ENCODE measurements around the gene PLBD2. TPM values are rescaled to one million over a fixed set of nuclear protein-coding genes. Genes with fewer than 3 reads are reported as not detected.
A peak's percentile ranks its signal among the peaks of the same experiment; 100 is the strongest.

Gene PLBD2
- total and polyA plus RNA-seq, 9 of the 15 experiments (the other 6 are each of a cell fraction or from before 2014, with no cell fraction given): 2.4 to 37.4 (median 6.0) TPM

GRCh38 chr12:113359939-113360748 lies 1.8 kb downstream of the PLBD2 start:
- Histone ChIP-seq H3K4me1 (replicated peaks in 1 of 2; ENCODE audit: control insufficient read depth in 2 of 2, insufficient read depth in 2 of 2, low read length in 2 of 2) (peaks cover 21 to 35% of the 10 kb centered on the region in 2 experiments), H3K4me3 (peak overlapping the region; percentile 96), H4K20me1 (replicated peaks; ENCODE audit: control insufficient read depth, insufficient read depth, low read length) (peaks cover 11% of the 10 kb centered on the region), H3K9me1 (ENCODE audit: control insufficient read depth, insufficient read depth, low read length) (no peaks in the 10 kb centered on the region), H3K4me2 (ENCODE audit: insufficient read depth, low read length) (peak overlapping the region; percentile 91), H3K79me2 (ENCODE audit: control insufficient read depth, insufficient read depth, low read length) (peaks cover 27% of the 10 kb centered on the region), H3K27me3 (ENCODE audit: control insufficient read depth in 2 of 2, insufficient read depth in 2 of 2, low read length in 2 of 2) (no peaks in the 10 kb centered on the region), H3K9ac (ENCODE audit: insufficient read depth in 1 of 2, low read depth in 2 of 2, low read length in 2 of 2) (peak overlapping the region; percentile 35 to 96; a peak in 3 of 4 replicates), H3K27ac (ENCODE audit: extremely low read depth, low read depth, low read length) (no peak overlapping the region), H3K9me3 (replicated peaks; ENCODE audit: control insufficient read depth, insufficient read depth, low read depth, low read length) (no peaks in the 10 kb centered on the region), H2AFZ (ENCODE audit: low read depth, low read length) (no peak overlapping the region), H3K36me3 (ENCODE audit: control insufficient read depth, insufficient read depth, low read length) (peaks cover 30% of the 10 kb centered on the region; the same call in 2 of the 3 replicates)
- no peak for FAIRE-seq
- intact Hi-C loops (cut with micrococcal nuclease) (loop anchor here (2.0 kb wide), 1 partner anchor 47 kb away; no protein-coding TSS in a partner anchor), in situ Hi-C loops (cut with MboI) (no loop called here)
- WGBS (ENCODE audit: insufficient coverage, low coverage, missing lambda C conversion rate): 56% methylated on average over 9 of the region's 9 CpGs
- TSS peak; percentile 45 for BruUV-seq (replicated peaks)
- DNase-seq (ENCODE audit: extremely low read depth in 1 of 4, low spot score in 3 of 4): no peak
- ChIA-PET CTCF (ENCODE audit: low intra/inter-chr PET ratio) (interaction anchor here (1.1 kb wide), 1 partner anchor 47 kb away, joined by 6 read pairs; no protein-coding TSS in a partner anchor), POLR2A (interaction anchor here (0.6 kb wide), 1 partner anchor 411 kb away, joined by 3 read pairs; no protein-coding TSS in a partner anchor)
- ATAC-seq: peak; percentile 5; the same call in 1 of the 3 replicates
- TF ChIP-seq JUND (IDR thresholded peaks at IDR 0.05; ENCODE audit: borderline replicate concordance, low read depth, low read length) (no peak), JUND (tag; IDR thresholded peaks at IDR 0.05; ENCODE audit: borderline replicate concordance, low read depth, low read length) (no peak), WHSC1 (IDR thresholded peaks at IDR 0.05; ENCODE audit: low read length) (no peak), ZNF639 (CRISPR knock-in tag; conservative IDR thresholded peaks at IDR 0.05 in 1 of 2, IDR thresholded peaks at IDR 0.05 in 1 of 2) (no peak), ZNF696 (CRISPR knock-in tag; conservative IDR thresholded peaks at IDR 0.05) (no peak), UBTF (IDR thresholded peaks at IDR 0.05; ENCODE audit: borderline replicate concordance in 1 of 2, low read depth in 2 of 2, low read length in 2 of 2) (no peak), ZNF583 (CRISPR knock-in tag; IDR thresholded peaks at IDR 0.05) (no peak), MAFG (tag; conservative IDR thresholded peaks at IDR 0.05) (peak; percentile 39), BCOR (IDR thresholded peaks at IDR 0.05) (peak; percentile 89), ZBTB34 (CRISPR knock-in tag; IDR thresholded peaks at IDR 0.05) (no peak), PHF20 (IDR thresholded peaks at IDR 0.05; ENCODE audit: partially characterized antibody) (no peak), BACH1 (tag; IDR thresholded peaks at IDR 0.05) (no peak), ESRRA (IDR thresholded peaks at IDR 0.05; ENCODE audit: borderline replicate concordance, low read depth) (no peak), ADNP (tag; IDR thresholded peaks at IDR 0.05) (peak; percentile 45; the same call in 1 of the 2 replicates), MYC (IDR thresholded peaks at IDR 0.05; ENCODE audit: low read depth, low read length) (no peak), MYC (CRISPR knock-in tag; IDR thresholded peaks at IDR 0.05; ENCODE audit: borderline replicate concordance, low read depth) (no peak), PRMT5 (CRISPR knock-in tag; IDR thresholded peaks at IDR 0.05) (no peak)

All from K562 (cell line).